Testis (tissue), 3 donors: ENCODE measurements around the gene GPC3. TPM values are rescaled to one million over a fixed set of nuclear protein-coding genes. Genes with fewer than 3 reads are reported as not detected.

Experiments
- DNase-seq: peaks from one replicate; pipeline ENCODE4 v3.0.0-alpha.2; 2019
- H3K27ac ChIP-seq, 2 donors: fragments of 200-600 bp; sonication (generic); one replicate each; pipeline ENCODE4 v1.5.1; 2019
- H3K27me3 ChIP-seq: fragments of 200-600 bp; sonication (generic); one replicate; pipeline ENCODE4 v1.5.1; 2019
- H3K36me3 ChIP-seq: fragments of 200-600 bp; sonication (generic); one replicate; pipeline ENCODE4 v1.5.1; 2017; ENCODE audit warnings: low read depth; ENCODE audit errors: missing control alignments
- H3K4me1 ChIP-seq: fragments of 200-600 bp; sonication (generic); one replicate; pipeline ENCODE4 v1.5.1; 2019
- H3K4me3 ChIP-seq, 2 donors: fragments of 200-600 bp; sonication (generic); one replicate each; pipeline ENCODE4 v1.5.1; 2017 to 2019
- H3K9me3 ChIP-seq: fragments of 200-600 bp; sonication (generic); one replicate; pipeline ENCODE4 v1.5.1; 2017
- POLR2A ChIP-seq: fragments of 450-650 bp; IDR thresholded peaks from one replicate; pipeline ENCODE4 v1.6.1; 2017; ENCODE audit warnings: antibody characterized with exemption, mild to moderate bottlenecking, moderate library complexity
- WGBS, 2 donors: methylation state at CpG; one replicate each; pipeline ENCODE4 v1.1.5; 2018; 5-methylcytosine and 5-hydroxymethylcytosine counted together
- intact Hi-C: fragments of 100-400 bp; cut with DNase I; formaldehyde crosslinking; loops from one replicate; pipeline ENCODE4 v1.15.1; 2023; ENCODE audit warnings: low total_unique reads
- polyA plus RNA-seq: library from polyadenylated mRNA; stranded (reverse); fragments of 350-450 nt; fragmentation: Illumina TruSeq; extraction: RNeasy Lipid Tissue Mini Kit (QIAGEN cat#74804); gene quantifications from one replicate; pipeline ENCODE4 v1.2.3, GENCODE V29; 2014; ENCODE audit warnings: low read depth, low replicate concordance; ENCODE audit not compliant: insufficient read depth
- total RNA-seq, 2 donors: library from RNA; depleted of rRNA; stranded (reverse); fragments of >200 nt; gene quantifications; one replicate each; pipeline ENCODE4 v1.2.3, GENCODE V29; 2016
- TF ChIP-seq, protein P1 (sequence below), 3 experiments: fragments of 450-650 bp in 2 of 3; fragments of 200-600 bp in 1 of 3; sonication (generic) in 1 of 3; IDR thresholded peaks; one replicate each; pipeline ENCODE4 v1.5.1; 2016 to 2019; ENCODE audit warnings: antibody characterized with exemption in 3 of 3, mild to moderate bottlenecking in 2 of 3, moderate library complexity in 1 of 3

GPC3 gene
- total and polyA plus RNA-seq, 3 donors from 2014 or later, result 4.9 to 12.9 (median 5.4) TPM

DNA sequence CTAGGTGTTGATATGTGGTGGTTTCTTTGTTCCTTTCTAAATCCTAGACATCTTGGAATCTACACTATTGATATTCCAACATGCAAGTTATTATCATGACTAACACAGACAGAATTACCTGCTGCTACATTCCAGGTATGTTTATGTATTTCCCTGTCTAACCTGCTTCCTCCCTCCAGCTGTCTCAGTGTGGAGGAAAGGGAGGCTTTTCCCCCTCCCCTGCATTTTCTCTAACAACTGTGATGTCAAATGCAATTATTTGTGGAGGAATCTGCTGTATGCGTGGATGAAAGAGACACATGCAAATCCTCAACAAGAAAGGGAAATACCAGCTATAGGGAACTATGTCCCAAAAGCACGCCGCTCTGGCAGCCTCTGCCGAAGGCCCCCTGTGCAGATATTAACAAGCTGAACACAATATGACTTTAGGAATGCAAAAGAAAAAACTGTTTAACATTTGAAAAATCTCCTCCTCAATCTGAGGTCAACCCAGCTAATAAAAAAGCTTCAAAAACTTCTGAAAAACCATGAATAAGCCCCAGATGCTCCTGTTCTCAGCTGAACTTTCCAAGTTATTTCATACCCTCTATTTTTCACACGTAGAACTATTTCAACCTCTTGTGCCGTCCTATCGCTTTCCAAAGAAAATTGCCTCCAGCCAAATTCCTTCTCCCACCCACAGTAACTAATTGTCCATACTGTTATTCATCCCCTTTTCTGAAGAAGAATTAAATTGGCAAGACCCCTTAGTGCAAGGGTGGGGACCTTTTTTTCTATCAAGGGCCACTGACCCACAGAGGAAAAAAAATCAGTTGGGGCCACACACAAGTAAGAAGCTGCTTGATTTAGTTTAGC is 345.0 kb downstream of the GPC3 start:
- Histone ChIP-seq H3K4me3 (no peak overlapping the region), H3K27me3 (no peaks in the 10 kb centered on the region), H3K9me3 (no peaks in the 10 kb centered on the region), H3K4me1 (no peaks in the 10 kb centered on the region), H3K27ac (no peak overlapping the region), H3K36me3 (no peaks in the 10 kb centered on the region)
- no peak for DNase-seq
- TF ChIP-seq POLR2A, result no peak
- TF ChIP-seq, protein P1, sequence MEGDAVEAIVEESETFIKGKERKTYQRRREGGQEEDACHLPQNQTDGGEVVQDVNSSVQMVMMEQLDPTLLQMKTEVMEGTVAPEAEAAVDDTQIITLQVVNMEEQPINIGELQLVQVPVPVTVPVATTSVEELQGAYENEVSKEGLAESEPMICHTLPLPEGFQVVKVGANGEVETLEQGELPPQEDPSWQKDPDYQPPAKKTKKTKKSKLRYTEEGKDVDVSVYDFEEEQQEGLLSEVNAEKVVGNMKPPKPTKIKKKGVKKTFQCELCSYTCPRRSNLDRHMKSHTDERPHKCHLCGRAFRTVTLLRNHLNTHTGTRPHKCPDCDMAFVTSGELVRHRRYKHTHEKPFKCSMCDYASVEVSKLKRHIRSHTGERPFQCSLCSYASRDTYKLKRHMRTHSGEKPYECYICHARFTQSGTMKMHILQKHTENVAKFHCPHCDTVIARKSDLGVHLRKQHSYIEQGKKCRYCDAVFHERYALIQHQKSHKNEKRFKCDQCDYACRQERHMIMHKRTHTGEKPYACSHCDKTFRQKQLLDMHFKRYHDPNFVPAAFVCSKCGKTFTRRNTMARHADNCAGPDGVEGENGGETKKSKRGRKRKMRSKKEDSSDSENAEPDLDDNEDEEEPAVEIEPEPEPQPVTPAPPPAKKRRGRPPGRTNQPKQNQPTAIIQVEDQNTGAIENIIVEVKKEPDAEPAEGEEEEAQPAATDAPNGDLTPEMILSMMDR (IDR thresholded peaks at IDR 0.05), result no peak
- intact Hi-C loops, result no loop called here
- 51 to 66% methylated on average over 7 of the region's 7 CpGs for WGBS, 2 donors

DNA sequence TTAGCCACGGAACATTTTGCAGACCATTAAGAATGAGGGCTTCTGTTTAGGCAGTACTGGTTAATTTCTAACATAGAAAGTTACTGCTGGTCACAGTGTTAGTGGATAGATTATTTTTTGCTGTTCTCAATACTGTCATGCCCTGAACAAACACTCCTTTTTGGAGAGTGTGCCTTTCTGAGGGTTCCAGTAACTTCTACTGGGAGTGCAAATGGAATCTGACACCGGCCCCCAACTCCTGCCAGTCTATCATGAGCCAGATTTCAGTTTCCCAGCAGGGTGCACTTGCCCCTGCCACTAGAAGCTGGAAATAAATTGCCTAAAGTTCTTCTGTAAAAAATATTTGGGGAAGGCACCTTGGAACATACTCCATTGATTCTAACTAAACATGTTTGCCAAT is 345.7 kb downstream of the GPC3 start:
- no peak for TF ChIP-seq POLR2A
- TF ChIP-seq, protein P1 (IDR thresholded peaks at IDR 0.05), result no peak
- no peaks in the 10 kb centered on the region for H3K27me3 ChIP-seq
- H3K36me3 ChIP-seq, result no peaks in the 10 kb centered on the region
- H3K9me3 ChIP-seq, result no peaks in the 10 kb centered on the region
- DNase-seq, result no peak
- H3K4me3 ChIP-seq, result no peak overlapping the region
- no peak overlapping the region for H3K27ac ChIP-seq
- 56 to 84% methylated on average over 1 to 2 of the region's 2 CpGs for WGBS, 2 donors
- no peaks in the 10 kb centered on the region for H3K4me1 ChIP-seq
- intact Hi-C loops, result no loop called here

DNA sequence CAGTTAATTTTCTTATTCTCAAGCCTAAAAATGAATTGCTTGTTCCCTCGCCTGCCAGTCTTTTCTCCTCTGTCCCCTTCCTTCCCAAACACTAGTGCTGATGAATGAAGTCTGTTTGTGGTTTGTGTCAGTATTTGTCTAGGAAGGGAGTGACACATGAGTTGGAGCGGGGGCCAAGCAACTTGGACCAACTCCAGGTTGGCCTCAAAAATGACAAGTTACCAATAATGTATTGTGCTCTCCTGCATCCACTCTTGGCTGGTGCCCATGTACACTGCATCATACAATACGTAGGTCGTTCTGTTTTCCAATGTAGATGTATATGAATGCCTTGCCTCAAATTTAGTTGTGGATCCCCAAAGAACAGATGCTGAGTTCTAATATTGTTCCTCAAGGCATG is 347.1 kb downstream of the GPC3 start:
- TF ChIP-seq, protein P1 (IDR thresholded peaks at IDR 0.05), result no peak
- TF ChIP-seq POLR2A, result no peak
- 63 to 77% methylated on average over 4 of the region's 4 CpGs for WGBS, 2 donors
- Histone ChIP-seq H3K36me3 (no peaks in the 10 kb centered on the region), H3K27me3 (no peaks in the 10 kb centered on the region), H3K9me3 (no peaks in the 10 kb centered on the region), H3K4me3 (no peak overlapping the region), H3K4me1 (no peaks in the 10 kb centered on the region), H3K27ac (no peak overlapping the region)
- DNase-seq, result no peak
- intact Hi-C loops, result no loop called here

DNA sequence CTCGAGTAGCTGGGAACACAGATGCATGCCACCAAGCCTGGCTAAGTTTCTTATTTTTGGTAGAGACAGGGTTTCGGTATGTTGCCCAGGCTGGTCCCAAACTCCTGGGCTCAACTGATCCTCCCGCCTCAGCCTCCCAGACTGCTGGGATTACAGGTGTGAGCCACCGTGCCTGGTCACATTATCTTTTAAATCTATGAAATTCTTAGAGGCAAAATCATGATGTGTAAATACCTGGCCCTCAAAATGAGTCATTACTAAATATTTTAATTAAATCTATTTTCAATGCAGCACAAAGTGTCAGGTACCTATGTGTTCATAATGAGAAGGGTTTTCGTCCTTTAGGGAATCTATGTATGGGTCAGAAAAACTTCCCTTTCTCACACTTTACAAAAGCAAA is 347.6 kb downstream of the GPC3 start:
- Histone ChIP-seq H3K27me3 (no peaks in the 10 kb centered on the region), H3K27ac (no peak overlapping the region), H3K36me3 (no peaks in the 10 kb centered on the region), H3K9me3 (no peaks in the 10 kb centered on the region), H3K4me3 (no peak overlapping the region), H3K4me1 (no peaks in the 10 kb centered on the region)
- TF ChIP-seq, protein P1 (IDR thresholded peaks at IDR 0.05), result no peak
- TF ChIP-seq POLR2A, result no peak
- no peak for DNase-seq
- 85 to 95% methylated on average over 5 of the region's 5 CpGs for WGBS, 2 donors
- intact Hi-C loops, result no loop called here

DNA sequence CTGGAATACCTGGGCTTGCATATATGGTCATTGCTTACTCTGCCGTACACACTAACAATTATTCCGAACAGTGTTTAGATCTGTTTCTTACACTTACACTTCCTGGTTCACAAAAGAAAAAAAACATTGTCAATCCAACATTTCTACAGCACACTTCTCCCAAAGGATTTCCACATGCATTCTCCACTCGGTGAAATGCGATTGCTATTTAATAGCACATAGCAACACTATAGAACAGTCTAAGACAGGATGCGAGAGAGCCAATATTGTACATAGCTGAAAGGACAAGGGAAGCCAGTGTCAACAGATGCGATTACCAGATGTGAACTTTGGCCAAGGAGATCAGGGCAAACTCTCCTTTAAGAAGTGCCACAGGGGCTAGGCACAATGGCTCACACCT is 349.4 kb downstream of the GPC3 start:
- WGBS, 2 donors, result 85 to 96% methylated on average over 6 of the region's 6 CpGs
- TF ChIP-seq, protein P1 (IDR thresholded peaks at IDR 0.05), result no peak
- TF ChIP-seq POLR2A, result no peak
- no peak overlapping the region for H3K4me3 ChIP-seq
- H3K4me1 ChIP-seq, result no peaks in the 10 kb centered on the region
- no peak for DNase-seq
- no peaks in the 10 kb centered on the region for H3K36me3 ChIP-seq
- H3K27ac ChIP-seq, result no peak overlapping the region
- no peaks in the 10 kb centered on the region for H3K9me3 ChIP-seq
- intact Hi-C loops, result no loop called here
- H3K27me3 ChIP-seq, result no peaks in the 10 kb centered on the region
